Measurements from ENCODE around the gene FCAMR.

FCAMR gene

GRCh38 chr1:206985162-206985749 is 15.0 kb upstream of the FCAMR start:
- in situ Hi-C loops (cut with HindIII; ENCODE audit: low sequenced_read_pairs), result no loop called here
- TF ChIP-seq, protein P1, sequence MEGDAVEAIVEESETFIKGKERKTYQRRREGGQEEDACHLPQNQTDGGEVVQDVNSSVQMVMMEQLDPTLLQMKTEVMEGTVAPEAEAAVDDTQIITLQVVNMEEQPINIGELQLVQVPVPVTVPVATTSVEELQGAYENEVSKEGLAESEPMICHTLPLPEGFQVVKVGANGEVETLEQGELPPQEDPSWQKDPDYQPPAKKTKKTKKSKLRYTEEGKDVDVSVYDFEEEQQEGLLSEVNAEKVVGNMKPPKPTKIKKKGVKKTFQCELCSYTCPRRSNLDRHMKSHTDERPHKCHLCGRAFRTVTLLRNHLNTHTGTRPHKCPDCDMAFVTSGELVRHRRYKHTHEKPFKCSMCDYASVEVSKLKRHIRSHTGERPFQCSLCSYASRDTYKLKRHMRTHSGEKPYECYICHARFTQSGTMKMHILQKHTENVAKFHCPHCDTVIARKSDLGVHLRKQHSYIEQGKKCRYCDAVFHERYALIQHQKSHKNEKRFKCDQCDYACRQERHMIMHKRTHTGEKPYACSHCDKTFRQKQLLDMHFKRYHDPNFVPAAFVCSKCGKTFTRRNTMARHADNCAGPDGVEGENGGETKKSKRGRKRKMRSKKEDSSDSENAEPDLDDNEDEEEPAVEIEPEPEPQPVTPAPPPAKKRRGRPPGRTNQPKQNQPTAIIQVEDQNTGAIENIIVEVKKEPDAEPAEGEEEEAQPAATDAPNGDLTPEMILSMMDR (IDR thresholded peaks at IDR 0.05; ENCODE audit: low read depth, low read length), result no peak
- no peak overlapping the region for H3K4me3 ChIP-seq (ENCODE audit: low read depth, low read length)
- DNase-seq (ENCODE audit: low read depth, low spot score), result no peak

GRCh38 chr1:206982216-206982615 is 12.0 kb upstream of the FCAMR start:
- DNase-seq (ENCODE audit: low read depth, low spot score), result peak; percentile 27
- in situ Hi-C loops (cut with HindIII; ENCODE audit: low sequenced_read_pairs), result no loop called here
- no peak overlapping the region for H3K4me3 ChIP-seq (ENCODE audit: low read depth, low read length)
- TF ChIP-seq, protein P1 (IDR thresholded peaks at IDR 0.05; ENCODE audit: low read depth, low read length), result peak; percentile 64

DNA sequence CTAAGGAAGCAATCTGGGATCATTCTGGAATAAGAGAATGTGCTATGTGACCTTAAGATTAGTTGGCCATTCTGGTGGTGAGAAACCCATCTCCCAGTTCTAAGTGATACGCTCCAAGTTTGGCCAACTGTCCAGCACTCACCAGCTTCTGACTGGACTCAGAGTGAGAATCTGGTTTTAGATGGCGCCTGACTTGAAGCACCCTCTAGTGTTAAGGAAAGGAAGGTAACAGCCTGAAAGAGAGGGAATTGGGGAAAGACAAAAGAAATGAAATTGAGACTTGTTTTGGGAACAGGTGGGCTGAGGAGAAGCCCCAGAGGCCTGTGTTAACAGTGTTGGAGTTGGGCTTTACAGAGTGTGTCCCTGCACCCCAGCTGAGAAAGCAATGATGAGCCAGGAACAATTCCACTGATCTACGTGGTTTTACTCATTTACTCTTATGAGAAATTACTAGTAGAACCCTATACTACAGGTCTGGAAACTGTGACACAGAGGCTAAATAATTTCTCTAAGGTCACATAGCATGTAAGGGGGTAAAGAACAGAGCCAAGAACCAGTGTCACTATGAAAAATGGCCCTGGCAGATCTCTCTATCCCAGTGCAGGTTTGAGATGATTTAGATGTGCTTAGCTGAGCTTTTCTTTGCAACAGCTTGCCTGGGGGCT is 9.3 kb upstream of the FCAMR start:
- no peak overlapping the region for H3K4me3 ChIP-seq (ENCODE audit: low read depth, low read length)
- TF ChIP-seq, protein P1 (IDR thresholded peaks at IDR 0.05; ENCODE audit: low read depth, low read length), result peak; percentile 72
- in situ Hi-C loops (cut with HindIII; ENCODE audit: low sequenced_read_pairs), result no loop called here
- peak; percentile 15 for DNase-seq (ENCODE audit: low read depth, low spot score)

GRCh38 chr1:206978259-206978658 is 8.0 kb upstream of the FCAMR start:
- H3K4me3 ChIP-seq (ENCODE audit: low read depth, low read length), result no peak overlapping the region
- TF ChIP-seq, protein P1 (IDR thresholded peaks at IDR 0.05; ENCODE audit: low read depth, low read length), result no peak
- in situ Hi-C loops (cut with HindIII; ENCODE audit: low sequenced_read_pairs), result no loop called here
- DNase-seq (ENCODE audit: low read depth, low spot score), result no peak

DNA sequence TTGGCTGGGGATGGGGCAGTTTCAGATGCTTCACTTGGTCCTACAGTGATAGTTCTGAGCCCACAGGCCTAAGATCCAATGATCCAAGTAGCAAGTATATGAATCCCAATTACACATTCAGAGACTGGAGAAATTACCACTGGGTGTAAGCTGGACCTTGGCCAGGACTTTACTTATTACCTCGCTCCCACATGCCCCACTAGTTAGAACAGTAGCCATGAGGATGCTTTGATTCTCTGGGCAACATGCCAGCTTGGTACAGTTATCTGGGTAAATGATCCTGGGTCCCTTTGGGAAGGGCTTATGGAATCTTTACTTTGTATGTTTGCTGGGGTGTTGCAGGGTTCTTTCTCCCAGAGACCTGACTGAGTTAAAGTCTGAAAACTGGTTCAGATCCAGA is 5.0 kb upstream of the FCAMR start:
- in situ Hi-C loops (cut with HindIII; ENCODE audit: low sequenced_read_pairs), result no loop called here
- no peak overlapping the region for H3K4me3 ChIP-seq (ENCODE audit: low read depth, low read length)
- no peak for DNase-seq (ENCODE audit: low read depth, low spot score)
- TF ChIP-seq, protein P1 (IDR thresholded peaks at IDR 0.05; ENCODE audit: low read depth, low read length), result no peak

DNA sequence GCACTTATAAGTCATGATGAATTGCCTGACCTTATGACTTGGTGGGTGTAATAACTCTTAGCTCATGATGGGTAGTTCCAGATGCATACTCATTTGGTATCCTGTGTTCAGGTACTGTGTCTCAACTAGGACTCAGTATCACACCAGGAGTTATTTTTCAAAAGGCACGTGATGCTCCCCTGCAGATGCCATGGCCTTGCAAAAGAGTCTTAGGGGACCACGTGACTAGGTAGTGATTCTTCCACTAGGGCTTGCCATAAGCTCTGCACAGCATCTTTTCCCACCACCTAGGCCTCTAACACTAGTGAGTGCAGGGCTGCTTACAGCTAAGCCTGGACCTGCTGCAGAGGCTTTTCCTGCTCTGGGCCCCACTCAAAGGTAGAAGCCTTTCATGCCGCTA is 3.9 kb upstream of the FCAMR start:
- no peak overlapping the region for H3K4me3 ChIP-seq (ENCODE audit: low read depth, low read length)
- TF ChIP-seq, protein P1 (IDR thresholded peaks at IDR 0.05; ENCODE audit: low read depth, low read length), result no peak
- in situ Hi-C loops (cut with HindIII; ENCODE audit: low sequenced_read_pairs), result no loop called here
- no peak for DNase-seq (ENCODE audit: low read depth, low spot score)
